Stimulated activated CD4-positive, alpha-beta T cell treated with anti-CD3 and anti-CD28 coated beads, Interleukin-1b, Interleukin-23, amount 100 ng/mL, for 48 hours (primary cell): Measurements from ENCODE around the gene MAST4.
"Not testable (repeated sequence)": the region's sequence is repeated elsewhere in the genome, so short reads cannot be mapped to it uniquely, and the experiment has no call there.

Experiments
- DNase-seq: peaks from one replicate; pipeline ENCODE4 v3.0.0-alpha.2; 2020

MAST4 gene

DNA sequence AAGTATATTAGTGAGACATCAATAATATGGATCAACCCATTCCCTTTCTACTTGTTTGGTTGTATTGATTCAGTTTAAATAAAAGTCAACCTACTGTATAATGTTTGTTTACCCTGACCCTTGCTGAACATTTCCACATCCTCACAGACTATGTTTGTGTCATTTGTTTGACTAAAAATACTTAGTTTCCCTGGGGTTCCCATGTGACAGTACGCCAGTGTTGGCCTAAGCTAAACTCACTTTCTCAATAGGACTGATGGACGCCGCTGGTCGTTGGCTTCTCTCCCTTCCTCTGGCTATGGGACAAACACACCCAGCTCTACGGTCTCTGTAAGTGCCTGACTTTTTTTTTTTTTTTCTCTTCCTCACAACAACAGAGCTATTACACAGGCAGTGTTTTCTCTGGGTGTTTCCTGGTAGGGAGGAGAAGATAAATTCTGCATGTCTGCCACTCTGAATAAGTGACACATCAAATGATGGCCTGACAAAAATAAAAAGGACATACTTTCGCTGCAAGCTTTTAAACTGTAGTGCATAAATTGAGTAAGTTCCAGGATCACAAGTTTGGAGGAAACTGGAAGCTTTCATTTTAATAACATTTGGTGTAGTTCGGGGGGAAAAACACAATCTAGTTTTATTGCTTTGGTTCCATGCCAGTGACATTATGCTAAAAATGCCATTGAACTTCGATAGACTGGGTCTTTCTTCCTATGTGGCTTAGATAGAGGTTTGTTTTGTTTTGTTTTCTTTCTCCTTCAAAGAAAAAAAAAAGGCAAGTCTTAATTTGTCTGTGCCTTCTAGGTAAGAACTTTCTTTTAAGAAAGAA is 499.4 kb downstream of the MAST4 start:
- DNase-seq: no peak

DNA sequence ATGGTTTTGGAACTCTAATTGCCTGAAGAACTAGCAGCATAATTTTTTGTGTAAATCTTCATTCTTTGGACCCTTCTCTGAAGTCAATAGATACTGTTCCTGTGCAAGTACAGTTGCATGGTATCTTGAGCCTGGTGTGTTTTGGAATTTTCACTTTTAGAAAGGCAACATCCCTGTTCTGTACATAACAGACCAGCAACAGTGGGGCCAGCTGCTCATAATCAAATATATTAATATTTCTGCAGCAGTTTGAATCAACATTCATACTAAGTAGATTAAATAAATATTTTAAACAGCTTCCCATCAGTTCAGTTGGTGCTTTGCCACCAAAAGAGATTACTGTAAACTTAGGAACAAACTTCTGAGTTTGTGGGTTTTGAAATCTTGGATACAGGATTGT is 502.5 kb downstream of the MAST4 start:
- no peak for DNase-seq

DNA sequence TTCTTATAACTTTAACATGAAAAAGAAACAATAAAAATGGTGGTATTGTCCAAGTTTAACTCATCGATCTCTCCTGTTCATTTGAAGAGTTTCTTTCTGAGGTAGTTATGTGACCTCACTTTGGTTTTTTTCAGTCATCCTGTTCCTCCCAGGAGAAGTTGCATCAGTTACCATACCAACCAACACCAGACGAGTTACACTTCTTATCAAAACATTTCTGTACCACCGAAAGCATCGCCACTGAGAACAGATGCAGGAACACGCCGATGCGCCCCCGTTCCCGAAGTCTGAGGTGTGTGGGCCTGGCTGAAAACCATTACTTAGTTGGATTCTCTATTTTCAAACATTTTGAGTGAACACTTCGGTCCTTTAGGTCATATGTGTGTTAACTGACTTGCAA is 504.1 kb downstream of the MAST4 start:
- DNase-seq: peak; percentile 18

DNA sequence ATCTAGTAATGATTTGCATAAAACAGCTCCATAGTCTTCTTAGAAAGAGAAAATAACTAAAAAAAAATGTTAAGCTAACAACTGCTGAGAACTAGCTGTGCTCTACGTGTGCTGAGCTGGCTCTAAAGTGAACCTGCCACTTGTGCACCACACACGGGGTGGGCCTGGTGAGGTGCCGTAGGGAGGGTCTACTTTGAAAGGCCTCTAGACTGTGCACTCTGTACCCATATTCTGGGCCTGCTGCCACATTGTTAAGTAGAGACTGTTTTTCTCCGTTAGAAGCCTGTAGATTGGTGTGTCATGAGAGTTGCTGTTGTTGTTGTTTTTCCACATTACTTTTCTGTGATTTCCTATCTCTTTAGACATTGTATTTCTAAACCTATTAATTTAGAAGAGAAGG is 506.5 kb downstream of the MAST4 start:
- no peak for DNase-seq

DNA sequence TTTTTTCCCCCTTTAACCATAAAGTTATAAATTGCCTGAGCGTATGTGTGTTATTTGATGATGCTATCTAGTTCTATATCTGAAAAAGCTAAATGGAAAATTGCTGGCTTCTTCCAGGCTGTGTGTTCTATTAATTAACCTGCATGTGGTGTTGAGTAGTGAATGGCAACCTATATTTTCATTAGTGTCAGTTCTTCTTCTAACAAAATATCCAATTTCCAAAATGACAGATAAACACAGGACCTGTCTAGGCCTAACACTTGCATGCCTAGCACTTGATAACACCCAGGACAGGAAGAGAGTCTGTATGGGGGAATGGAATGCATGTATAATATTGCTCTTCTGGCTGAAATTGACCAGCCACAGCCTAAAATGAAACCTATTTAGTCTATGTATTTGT is 508.7 kb downstream of the MAST4 start:
- no peak for DNase-seq

DNA sequence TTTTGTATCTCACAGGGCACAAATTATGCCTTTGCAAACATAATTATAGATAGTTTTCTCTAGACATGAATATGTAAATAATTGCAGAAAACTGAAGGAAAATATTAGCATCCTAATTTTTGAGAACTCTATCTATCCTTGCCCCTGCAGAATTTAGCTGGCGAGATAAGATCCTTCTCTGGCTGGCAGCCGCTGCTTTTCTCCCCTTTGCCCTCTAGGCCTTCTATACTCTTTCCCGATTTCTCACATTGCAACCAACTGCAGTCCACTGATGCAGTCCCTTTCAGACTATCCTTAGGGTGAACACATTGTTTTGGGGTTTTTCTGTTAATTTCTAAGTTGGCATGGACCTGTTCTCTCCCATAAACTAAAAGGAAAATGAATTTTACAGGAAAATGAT is 509.1 kb downstream of the MAST4 start:
- DNase-seq: no peak

DNA sequence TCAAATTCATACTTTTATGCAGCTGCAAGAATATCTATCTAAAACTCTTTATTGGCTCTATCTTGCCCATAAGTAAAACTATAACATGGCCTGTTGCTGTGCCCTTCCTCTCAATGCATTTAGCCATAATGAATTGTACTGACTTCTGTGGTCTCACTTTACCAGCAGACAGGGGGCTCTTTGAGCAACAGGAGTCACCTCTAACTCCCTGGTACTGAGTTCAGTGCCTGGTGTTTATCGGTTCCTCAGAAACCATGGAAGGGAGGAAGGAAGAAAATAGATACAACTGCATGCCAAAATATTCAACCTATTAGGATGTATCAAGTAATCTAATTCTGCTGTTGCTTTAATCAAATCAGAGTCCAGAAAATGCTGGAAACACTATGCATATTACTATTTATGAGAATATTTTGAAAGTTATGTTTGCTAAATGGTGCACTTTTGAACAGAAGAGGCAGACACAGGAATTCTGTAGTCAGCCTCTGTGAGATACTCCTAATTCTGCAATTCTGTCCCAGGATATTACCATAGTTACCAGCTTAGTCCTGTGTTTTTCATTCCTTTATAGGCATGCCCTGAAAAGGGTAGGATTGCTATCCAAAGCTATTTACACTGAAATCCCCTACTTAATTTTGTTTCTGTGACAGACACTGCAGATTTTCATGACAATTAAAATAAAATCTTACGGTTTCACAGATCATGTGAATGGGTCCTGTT is 510.6 kb downstream of the MAST4 start:
- DNase-seq: no peak

DNA sequence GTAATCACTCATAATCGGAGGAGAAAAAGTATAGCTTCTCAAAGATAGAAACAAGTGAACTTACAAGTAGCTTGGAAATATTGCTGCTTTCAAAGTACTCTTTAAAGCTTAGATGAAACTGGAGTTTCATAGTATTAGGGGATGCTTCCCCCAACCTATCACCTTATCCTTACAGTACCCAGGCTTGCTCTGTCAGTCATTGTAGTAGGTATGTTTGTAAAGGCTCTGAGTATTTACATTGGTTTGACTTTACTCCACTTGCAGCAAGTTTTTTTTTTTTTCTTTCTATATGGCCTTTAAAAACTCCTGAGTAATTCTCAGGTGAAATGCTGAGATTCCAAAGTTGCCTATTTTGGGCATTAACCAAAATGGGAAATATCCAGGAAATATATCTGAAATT is 515.6 kb downstream of the MAST4 start:
- DNase-seq: no peak

DNA sequence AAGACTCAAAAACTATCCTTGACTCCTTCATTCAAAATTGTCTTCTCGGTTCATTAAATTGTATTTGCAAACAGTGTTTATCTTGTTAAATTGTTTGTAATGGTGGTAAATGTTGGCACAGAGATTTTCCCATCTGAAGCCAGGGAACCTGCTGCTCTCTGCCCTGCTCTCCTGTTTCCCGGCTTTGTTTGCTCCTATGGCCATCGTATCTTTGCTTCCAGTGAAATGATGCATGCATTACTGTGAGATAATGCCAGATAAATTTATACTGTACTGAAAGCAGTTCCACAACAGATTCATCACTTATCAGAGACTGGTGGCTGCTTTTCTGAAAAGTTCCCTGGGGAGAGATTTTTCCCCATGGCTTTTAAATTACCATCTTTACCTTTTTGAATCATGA is 519.1 kb downstream of the MAST4 start:
- DNase-seq: no peak

DNA sequence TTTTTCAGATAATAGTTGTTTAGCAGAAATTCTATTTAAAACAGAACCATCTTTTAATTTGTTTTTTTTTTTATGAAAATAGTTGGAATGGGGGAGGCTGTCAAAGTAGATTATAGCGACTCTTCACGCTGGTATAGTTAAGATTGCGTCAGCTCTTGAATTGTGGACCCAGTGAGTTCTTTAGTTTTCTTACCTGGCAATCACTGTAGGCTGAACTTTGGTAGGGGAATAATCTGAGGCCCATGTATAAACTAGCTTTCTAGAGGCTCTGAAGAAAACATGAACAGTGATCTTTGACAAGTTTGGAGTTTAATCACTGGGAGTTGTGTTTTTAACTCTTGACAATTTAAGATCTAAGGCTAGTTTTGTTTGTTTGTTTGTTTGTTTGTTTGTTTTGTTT is 519.6 kb downstream of the MAST4 start:
- DNase-seq: no peak

DNA sequence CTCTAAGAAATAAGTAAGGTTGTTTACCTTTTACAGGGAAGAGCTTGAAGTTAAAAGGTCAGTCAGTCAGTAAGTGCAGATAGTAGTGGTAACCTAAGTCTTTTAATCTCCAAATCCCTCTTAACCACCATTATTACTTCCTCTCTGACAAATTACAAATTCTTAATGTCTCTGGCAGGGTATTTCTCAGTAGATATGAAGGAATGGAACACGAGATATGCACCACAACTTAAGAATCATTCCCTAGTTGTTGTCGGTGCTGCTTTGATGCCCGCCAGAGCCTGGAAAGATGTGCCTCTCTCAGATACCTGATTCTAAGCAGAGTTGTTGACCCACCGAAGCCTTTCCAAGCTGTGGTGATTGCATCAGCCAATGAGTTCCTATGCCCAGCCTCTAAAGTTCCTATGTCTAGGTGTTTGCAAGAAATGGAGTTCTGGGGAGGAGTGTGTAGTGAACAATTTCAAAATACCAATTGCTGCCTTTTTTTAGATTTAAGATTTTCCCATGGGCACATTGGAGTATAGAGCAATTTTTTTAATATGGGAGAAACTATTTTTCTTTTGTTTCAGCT is 521.9 kb downstream of the MAST4 start:
- no peak for DNase-seq

DNA sequence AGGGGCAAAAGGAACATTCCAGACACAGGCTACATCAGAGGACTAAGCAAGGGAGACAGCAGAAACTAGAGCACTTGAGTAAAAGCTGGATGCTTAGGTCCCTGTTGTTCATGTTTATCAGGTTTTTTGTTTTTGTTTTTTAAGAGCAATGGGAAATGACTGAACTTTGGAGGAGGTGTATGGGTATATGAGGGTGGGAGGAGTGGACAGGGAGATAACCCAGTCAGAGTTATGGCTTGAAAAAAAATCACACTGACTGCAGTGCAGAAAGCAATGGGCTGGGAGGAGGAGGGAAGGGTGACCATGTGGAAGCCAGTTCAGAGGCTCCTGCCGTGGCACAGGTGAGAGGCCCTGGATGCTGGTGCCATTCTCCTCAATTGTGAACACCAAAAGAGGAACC is 522.8 kb downstream of the MAST4 start:
- no peak for DNase-seq

DNA sequence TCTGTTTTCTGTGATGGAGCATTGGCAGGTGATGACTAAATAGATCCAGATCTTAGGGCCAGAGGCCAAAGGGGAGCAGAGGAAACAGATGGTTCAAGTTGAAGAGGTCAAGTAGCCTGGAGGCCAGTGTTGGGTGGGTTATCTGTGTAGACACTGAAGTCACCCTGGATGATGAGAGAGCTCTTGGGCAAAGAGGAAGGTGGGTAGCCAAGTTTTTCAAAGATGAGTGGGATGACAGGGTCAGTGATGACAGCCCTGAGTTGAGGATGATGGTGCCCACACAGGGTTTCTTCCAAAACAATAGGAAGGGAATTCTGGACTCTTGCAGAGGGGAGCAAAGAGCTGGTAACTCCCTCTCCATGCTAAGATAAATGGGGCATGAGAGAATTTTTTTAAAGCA is 523.8 kb downstream of the MAST4 start:
- DNase-seq: no peak

DNA sequence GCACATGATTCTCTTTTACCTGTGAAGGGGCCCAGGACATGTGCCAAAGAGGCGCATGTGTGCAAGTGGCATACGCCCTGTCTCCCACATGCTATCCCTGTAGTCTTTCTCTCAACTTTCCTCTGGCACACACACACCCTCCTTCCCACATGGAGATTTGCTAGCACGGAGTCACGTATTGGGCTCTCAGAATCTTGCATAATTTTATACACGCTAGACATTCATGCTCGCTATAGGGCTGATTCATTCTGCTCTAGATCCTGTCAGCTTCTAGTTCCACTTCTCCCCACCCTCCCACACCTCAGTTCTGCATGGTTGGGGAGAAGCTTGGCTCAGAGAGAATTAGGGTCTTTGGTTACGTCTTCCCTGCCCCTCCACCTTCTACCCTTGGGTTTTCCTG is 527.6 kb downstream of the MAST4 start:
- DNase-seq: no peak

DNA sequence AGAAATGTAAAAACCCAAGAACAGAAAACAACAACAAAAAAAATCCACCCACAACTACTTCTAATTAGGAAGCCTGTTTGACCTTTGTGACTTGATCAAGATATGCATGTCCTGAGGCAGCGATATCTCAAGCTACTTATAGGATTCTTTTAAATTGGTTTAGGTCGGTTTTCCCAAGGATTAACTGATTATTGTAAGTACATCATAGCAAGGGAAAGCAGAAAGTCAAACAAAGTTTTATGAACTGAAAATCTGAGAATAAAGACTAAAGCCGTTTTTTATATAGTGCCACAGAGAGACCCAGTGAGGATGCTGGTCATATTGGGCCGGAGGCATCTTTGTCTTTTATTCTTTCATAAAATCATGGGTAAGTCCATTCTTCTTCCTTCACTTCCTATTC is 528.4 kb downstream of the MAST4 start:
- DNase-seq: no peak

DNA sequence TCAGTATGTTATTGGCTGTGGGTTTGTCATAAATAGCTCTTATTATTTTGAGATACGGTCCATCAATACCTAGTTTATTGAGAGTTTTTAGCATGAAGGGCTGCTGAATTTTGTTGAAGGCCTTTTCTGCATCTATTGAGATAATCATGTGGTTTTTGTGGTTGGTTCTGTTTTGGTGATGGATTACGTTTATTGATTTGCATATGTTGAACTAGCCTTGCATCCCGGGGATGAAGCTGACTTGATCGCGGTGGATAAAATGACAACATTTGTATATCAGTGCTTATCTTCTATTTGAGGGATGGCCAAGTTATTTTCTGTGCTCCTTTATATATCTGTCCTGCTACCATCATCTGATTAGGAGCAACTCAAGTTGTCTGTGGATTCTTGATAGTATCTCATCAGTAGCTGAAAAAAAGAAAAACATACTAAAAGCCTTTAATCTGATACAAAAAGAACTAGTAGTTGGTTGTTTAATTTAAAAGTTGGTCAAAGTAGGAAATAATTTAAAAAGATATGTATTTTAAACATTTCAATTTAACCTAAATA is 531.2 kb downstream of the MAST4 start:
- not testable (repeated sequence) for DNase-seq

DNA sequence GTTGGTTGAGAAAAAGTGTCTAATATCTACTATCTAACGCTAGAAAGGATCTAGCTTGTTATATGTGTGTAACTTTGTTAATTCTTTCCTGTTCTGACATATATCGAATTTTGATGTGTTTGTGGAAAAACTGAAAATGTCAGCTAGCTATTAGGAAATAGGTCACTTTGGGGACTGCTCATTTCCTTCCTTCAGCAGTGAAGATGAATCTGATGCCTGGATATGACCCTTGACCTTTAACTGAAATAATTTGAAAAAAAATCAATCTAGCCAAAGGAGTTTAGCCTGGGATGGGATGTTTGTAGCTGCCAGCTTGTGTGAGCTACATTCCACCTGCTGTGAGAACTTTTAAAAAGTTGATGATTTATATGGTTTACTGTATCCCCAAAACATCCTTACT is 533.6 kb downstream of the MAST4 start:
- DNase-seq: no peak

DNA sequence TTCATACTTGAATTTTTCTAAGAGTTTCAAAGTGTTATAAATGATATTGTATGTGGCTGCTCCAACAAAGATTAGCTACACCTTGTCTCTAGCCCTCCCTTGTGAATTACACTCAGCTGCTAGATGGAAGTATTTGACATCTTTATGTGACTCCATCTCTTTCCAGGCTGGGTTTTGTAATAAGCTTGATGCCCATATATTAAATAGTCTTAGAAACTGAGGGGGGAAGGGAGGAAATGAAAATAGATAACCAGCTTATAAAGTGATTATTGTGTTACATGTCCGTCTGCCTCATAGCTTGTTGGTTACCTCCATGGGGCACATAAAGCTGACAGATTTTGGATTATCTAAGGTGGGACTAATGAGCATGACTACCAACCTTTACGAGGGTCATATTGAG is 537.0 kb downstream of the MAST4 start:
- DNase-seq: no peak

DNA sequence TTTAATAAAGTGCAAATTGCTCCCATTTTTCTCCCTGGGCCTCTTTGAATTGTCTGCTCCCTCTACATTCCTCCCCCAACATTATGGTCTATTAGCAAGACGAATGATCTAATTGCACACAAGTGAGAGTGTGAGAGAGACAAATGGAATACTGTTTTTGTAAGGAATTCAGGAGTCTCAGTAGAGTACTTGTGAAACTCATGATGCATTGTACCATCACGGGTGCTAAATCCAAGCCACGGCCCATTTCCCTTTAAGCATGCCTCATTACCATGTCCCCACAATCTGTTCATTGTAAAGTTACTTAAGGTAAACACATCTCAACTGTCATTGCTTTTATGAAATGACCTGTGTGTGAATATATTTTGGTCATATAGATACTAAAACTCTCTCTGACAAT is 537.6 kb downstream of the MAST4 start:
- DNase-seq: no peak

DNA sequence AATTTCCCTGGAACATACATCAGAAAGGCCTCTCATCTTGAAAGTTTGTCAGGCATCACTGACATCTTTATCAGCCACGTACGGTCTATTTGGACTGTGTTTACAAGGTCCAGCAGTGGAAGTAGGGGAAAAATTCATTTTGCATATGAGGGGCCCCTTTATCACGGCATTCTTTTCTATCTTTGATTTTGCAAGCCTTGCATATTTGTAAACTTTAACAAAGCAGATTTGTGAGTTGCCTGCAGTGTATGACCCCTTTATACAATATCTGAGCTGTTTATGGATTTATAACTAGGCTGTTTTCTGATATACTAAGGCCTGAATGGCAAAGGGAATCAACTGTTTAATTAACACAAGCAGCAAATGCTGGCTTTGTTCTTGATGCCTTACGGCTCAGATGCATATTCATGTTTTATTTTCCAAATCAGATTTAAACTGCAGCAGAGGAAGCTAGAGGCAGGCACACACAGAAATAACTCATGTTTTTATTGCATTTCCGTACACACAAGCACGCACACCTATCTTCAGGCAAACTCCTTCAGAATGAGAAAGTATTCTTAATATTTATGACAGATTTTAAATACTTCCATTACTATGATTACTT is 539.3 kb downstream of the MAST4 start:
- DNase-seq: no peak

DNA sequence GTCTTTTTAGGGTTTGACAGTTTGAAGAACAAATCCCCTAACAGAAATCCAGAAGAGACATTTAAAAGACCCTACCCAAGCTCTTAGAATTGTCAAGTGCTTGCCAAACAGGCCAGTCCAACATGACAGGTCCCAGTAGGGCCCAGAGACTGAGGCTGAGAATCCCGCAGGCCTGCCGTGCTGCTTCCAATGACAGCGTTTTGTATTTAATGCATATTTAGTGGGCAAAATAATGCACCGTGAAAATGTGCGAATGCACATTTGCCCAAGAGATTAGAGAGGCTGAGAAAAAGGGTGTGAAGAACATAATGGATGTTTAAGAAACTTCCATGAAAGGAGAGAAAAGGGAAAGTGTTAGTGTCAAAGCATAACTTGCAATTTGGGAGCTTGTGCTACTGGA is 542.8 kb downstream of the MAST4 start:
- DNase-seq: no peak

DNA sequence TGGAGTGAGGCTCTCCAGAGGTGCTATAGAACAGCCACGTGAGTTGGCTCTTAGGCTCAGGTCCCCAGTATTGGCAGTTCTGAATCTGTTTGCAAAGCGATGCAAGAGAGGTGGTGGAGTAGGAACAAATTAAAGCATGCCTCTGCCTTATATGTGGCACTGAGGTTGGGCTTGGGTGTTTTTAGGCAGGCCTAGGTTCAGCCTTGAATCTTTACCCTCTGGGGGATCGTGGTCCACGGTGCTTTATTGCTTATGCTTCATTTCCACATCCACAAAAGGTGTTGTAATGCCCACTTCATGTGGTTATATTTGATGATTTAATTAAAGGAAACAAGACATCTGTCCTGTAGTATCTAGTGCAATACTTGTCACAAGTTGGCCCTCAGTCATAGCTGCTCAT is 544.2 kb downstream of the MAST4 start:
- no peak for DNase-seq

DNA sequence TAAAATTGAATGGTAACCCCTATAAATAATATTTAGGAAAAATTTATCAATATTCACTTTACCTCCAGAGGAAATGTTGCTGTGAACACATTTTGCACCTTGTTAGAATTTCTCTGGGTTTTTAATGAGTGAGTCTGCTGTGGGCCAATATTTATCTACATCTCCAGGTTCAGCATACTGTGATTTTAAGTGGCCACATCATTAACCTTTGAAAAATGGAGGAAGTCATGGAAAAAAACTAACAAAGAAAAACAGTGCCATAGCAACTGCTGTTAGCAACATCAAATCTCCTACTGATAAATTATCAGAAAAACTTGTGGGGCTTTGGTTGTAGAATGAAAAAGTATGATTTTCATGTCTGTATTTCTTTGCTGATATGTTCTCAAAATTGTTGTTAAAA is 545.5 kb downstream of the MAST4 start:
- no peak for DNase-seq

DNA sequence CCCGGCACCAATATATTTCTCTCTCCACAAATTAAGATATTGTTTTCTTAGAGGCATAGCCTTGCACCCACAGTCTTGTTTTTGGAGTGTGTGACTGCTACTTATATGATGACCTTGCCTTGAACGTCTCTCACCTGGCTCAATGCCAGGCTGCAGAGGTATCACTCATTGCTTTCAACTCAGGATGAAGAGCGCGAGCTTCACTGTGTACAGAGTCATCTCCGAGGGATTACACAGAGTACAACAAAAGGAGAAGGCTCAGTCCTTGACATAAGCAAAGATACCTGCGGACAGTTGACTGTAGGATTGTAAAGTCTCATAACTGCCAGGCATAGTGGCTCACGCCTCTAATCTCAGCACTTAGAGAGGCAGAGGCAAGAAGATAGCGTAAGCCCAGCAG is 546.6 kb downstream of the MAST4 start:
- no peak for DNase-seq
